Fibroblast of skin of back (primary cell): ENCODE data around the gene C12orf43. TPM values are rescaled to one million over a fixed set of nuclear protein-coding genes. Genes with fewer than 3 reads are reported as not detected.
"Not testable (repeated sequence)": the region's sequence is repeated elsewhere in the genome, so short reads cannot be mapped to it uniquely, and the experiment has no call there.

ENCODE experiments used
- DNase-seq: peaks from one replicate; pipeline ENCODE4 v3.0.0-alpha.2; 2013
- polyA plus RNA-seq, 2 experiments: library from polyadenylated mRNA; unstranded; fragments of 120-200 nt; gene quantifications; one replicate each; pipeline ENCODE4 v1.2.1, GENCODE V29; 2013; ENCODE audit not compliant: insufficient read length in 2 of 2

The C12orf43 gene, protein sequence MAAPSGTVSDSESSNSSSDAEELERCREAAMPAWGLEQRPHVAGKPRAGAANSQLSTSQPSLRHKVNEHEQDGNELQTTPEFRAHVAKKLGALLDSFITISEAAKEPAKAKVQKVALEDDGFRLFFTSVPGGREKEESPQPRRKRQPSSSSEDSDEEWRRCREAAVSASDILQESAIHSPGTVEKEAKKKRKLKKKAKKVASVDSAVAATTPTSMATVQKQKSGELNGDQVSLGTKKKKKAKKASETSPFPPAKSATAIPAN
- polyA plus RNA-seq (2013, experiment 1 of 2; ENCODE audit: insufficient read length) = 15.4 TPM
- polyA plus RNA-seq (2013, experiment 2 of 2; ENCODE audit: insufficient read length) = 11.9 TPM

DNA sequence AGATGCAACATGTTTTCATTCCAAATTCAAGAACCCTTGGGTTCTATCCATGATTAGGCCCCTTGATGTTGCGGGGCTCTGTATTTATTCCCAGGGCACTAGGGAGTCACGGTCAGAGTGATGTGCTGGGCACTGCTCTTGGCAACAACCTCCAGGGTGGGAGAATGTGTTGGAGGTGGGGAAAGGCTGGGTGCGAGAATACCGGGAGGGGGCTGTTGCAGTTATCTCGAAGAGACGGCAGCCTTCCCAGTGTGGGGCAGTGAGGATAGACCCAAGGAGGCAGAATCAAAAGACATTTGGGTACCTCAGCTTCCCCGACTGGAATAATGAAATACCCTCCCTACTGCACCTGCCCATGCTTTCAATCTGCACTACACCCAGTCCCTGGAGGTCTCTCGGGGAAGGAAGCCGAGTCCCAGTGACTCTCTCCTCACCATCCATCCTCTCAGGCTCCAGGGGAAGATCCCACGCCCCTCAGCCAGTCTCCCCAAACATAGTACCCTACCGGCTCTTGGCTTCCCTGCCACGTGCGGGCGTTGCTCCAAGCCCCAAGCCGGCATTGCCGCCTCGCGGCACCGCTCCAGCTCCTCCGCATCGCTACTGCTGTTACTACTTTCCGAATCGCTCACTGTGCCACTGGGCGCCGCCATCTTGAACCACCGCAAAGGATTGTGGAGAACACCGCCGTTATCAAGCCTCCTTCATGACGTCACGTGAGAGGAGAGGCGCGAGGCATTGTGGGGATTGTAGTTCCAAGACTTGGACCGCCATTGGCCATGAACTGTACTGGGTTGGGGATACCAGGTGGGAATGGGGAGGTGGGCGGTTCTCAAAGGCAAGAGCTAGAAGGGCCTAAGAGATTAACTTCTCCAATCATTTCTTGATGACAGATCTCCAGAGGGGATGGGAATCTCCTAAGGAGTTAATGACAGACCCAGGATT, at the start of gene C12orf43:
TSS of gene C12orf43 (minus strand) at position 663 of the 942 bp plus-strand sequence. CDS start at position 650, 13 bp downstream.
- DNase-seq = peak; percentile 91

GRCh38 chr12:121065345-121065744, 49.1 kb upstream of the C12orf43 start:
- no peak for DNase-seq

- not testable (repeated sequence) for DNase-seq
These were observed 48.3 kb upstream of the C12orf43 start for GRCh38 chr12:121064586-121064985.

GRCh38 chr12:121064116-121064515, 47.8 kb upstream of the C12orf43 start:
- no peak for DNase-seq

GRCh38 chr12:121062391-121063045, 46.2 kb upstream of the C12orf43 start:
- no peak for DNase-seq

DNA sequence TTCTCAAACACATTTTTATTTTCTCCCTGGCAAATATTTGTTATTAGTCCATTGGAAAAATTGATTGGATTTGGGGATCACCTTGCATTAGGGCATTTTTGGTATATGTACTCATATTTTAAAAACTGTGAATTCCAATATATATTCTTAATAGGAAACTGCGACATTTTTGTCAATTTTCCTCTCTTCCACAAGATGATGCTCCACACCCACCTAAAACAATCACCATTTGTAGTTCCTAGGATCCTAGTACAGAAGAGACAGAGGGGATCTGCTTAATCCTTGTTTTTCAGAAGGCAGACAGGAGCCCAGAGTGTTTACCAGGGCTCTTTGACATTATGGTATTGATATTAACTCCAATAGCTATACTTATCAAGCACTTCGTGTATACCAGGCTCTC, 45.5 kb upstream of the C12orf43 start:
- DNase-seq = peak; percentile 15

- peak; percentile 34 for DNase-seq
These were observed 44.1 kb upstream of the C12orf43 start for GRCh38 chr12:121060149-121061001.

DNA sequence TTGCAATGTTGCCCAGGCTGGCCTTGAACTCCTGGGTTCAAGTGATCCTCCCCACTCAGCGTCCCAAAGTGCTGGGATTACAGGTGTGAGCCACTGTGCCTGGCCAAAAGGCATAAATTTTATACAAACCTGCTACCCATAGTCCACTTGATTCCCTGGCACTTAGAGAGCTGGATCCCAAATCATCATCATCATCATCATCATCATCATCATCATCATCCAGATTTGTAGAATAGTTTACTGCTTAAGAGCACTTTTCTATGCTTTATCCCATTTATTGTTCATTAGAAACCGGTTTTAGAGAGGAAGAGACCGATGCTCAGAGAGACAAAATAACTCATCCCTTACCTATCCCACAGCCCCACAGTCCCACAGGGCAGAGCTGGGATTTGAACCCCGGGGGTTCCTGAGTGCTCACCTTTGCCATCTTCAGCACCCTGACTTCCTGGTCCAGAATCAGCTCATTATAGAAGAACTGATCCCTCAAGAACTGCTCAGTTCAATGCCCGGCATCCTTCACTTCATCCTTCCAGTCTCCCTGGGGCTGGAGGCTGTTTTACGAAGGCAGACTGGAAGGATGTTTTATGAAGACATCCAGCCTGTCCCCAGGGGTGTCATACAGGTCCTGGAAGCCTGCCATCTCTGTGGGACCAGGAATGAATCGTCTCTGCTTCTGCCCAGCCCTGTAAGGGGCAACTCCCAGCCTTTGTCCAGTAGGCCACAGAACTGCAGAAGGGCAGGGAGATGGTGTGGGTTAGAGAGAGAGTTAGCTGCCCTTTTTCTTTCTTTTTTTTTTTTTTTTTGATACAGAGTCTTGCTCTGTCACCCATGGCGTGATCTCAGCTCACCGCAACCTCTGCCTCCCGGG, 43.0 kb upstream of the C12orf43 start:
- DNase-seq = peak; percentile 22

DNA sequence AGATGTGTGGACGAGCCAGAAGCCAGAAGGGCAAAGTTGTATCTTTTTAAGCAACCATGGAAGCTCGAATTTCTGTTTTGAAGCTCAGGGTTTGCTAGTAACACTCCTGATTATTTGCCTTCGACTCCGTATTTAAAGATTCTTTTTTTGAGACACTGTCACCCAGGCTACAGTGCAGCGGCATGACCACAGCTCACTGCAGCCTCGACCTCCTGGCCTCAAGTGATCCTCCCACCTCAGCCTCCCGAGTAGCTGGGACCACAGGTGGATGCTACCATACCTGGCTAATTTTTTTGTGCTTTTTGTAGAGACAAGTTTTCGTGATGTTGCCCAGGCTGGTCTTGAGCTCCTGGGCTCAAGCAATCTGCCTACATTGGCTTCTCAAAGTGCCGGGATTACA, 41.5 kb upstream of the C12orf43 start:
- no peak for DNase-seq

- no peak for DNase-seq
These were observed 37.4 kb upstream of the C12orf43 start for GRCh38 chr12:121053706-121054105.

- no peak for DNase-seq
These were observed 34.4 kb upstream of the C12orf43 start for GRCh38 chr12:121050725-121051124.

DNA sequence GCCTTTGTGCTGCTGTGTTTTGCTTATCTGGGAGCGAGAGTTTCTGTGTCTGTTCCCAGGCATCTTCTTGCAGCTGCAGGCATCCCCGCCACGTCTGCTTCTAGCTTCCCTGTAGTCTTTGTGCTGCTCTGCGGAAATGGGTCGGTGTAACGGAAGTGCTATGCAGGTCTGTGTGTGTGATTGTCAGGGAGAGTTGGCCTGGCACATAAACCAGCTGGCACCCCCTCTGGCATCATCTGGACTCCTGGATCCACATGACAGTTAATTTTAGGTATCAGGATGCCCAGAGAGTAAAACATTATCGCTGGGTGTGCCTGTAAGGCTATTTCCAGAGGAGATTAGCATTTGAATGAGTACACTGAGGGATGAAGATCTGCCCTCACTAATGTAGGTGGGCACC, 32.2 kb upstream of the C12orf43 start:
- DNase-seq = no peak

DNA sequence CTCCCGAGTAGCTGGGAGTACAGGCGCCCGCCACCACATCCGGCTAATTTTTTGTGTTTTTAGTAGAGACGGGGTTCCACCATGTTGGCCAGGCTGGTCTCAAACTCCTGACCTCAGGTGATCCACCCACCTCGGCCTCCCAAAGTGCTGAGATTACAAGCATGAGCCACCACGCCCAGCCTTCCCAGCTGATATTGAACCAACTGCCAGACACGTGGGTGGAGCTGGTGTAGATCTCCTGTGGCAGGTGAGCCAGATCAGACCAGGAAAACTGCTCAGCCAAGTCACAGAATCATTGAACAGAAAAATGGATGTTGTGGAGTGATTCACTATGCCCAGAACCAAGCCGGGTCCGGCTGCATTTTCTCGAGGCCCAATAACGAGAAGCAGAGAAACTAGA, 31.1 kb upstream of the C12orf43 start:
- not testable (repeated sequence) for DNase-seq

DNA sequence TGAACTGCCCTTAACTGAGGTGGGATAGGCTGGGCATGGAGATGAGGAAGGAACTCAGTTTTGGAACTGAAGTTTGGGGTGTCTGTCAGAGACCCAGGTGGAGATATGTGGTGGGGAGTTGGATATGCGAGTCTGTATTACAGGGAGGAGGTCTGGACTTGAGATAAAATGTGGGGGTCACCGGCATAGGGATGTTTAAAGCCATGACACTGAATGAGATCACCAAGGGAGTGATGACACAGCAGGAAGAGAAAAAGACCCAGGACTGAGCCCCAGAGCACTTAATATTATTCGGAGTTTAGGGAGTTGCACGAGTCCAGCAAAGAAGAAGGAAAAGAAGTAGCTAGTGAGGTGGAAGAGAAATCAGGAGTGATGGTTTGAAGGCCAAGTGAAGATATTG, 26.8 kb upstream of the C12orf43 start:
- DNase-seq = no peak

DNA sequence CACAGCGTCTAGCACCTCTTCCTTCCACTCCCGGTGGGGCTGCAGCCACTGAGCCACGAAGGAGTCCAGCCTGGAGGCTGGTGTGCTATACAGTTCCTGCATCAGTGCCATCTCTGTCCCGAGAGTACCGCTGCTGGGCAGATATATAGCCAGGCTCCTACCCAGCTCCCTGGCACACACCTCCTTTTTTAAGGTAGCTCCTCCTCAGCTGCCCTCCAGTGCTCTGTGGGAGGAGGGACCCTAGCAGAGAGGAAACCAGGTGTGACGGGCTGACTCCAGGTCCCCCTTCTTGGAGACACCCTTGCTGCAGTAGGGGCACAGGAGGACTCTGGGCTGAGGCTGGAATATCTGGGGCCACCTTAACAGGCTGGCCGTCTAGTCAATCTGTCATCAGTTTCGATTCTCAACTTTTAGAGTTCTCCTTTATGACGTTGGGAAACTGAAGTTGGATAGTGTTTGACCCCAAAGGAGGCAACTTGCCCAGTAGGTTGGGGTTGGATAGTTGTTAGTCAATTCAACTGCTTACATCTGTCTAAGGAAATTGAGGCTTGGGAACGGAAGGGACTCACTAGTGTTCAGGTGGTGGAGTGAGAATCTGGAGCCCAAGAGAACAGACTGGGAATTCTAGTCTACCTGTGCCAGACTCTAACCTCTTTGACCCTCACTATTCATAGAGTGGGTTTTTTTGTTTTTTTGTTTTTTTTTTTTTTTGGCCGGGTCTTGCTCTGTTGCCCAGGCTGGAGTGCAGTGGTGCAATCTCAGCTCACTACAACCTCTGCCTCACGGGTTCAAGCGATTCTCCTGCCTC, 22.8 kb upstream of the C12orf43 start, which contains the start of gene OASL:
TSS of gene OASL (minus strand) at position 386 of the 808 bp plus-strand sequence. CDS start at position 111, 275 bp downstream.
- no peak for DNase-seq

DNA sequence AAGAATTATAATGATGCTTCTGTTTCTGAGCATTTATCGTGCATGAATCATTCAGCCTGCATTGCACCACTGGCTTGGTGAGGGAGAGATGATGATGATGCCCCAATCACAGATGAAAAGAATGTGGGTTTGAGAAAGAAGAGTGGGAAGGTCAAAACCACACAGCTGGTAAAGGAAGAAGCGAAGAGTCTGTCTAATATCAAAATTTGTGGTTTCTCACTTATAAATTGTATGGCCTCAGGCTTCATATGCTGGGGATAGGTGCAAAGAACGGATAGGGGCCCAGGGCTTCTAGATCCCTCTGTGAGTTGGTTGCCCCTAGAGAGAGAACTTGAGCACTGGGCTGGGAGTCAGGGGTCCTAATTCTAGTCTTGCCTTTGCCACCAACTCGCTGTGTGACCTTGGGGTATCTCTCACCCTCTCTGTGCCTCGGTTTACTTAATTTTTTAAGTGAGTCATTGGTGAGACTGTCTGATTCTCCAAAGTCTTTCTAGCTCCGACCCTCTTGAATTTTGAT, 20.6 kb upstream of the C12orf43 start:
- peak; percentile 39 for DNase-seq

- DNase-seq = no peak
These were observed 18.5 kb upstream of the C12orf43 start for GRCh38 chr12:121034616-121035305.

GRCh38 chr12:121033625-121034349, 17.5 kb upstream of the C12orf43 start:
- peak; percentile 49 for DNase-seq
